OCI-LY7 (cell line): ENCODE measurements around the gene HLA-F.

Experiments used
- CTCF ChIP-seq: fragments of 200-600 bp; sonication (generic); conservative IDR thresholded peaks from 2 replicates; pipeline ENCODE4 v1.5.1; 2014; ENCODE audit warnings: mild to moderate bottlenecking, antibody characterized with exemption, low read length, moderate library complexity, mixed read lengths
- EZH2phosphoT487 ChIP-seq: fragments of 200-600 bp; sonication (generic); IDR thresholded peaks from 2 replicates; pipeline ENCODE4 v1.6.1; 2018; ENCODE audit warnings: low read depth, borderline replicate concordance, mild to moderate bottlenecking, mixed run types, antibody characterized with exemption, low read length, moderate library complexity, mixed read lengths

GRCh38 chr6:29681811-29682210 is 41.4 kb upstream of the HLA-F start:
- TF ChIP-seq CTCF (no peak), EZH2phosphoT487 (no peak)
